ENCODE results near the gene ITPR1. TPM values are rescaled to one million over a fixed set of nuclear protein-coding genes. Genes with fewer than 3 reads are reported as not detected.

The ITPR1 gene
- total RNA-seq, 2 experiments from 2014 or later, result 84.4 to 104 TPM

GRCh38 chr3:4703054-4703480 lies 209.9 kb downstream of the ITPR1 start:
- Histone ChIP-seq H2AFZ (ENCODE audit: low read length) (no peak overlapping the region), H3K9me3 (ENCODE audit: low read length) (no peaks in the 10 kb centered on the region), H3K79me2 (ENCODE audit: insufficient read depth, low read depth, low read length) (no peaks in the 10 kb centered on the region), H3K36me3 (ENCODE audit: insufficient read depth, low read length) (peaks cover 97% of the 10 kb centered on the region), H3K4me1 (ENCODE audit: insufficient read depth, low read length, poor library complexity, severe bottlenecking) (no peaks in the 10 kb centered on the region), H3K27ac (ENCODE audit: low read depth, low read length, poor library complexity, severe bottlenecking) (no peak overlapping the region), H3K4me3 (ENCODE audit: low read depth, low read length, poor library complexity, severe bottlenecking) (no peak overlapping the region), H3K9me2 (ENCODE audit: insufficient read depth, low read length) (no peaks in the 10 kb centered on the region), H3K4me2 (ENCODE audit: low read length) (no peak overlapping the region), H4K20me1 (ENCODE audit: insufficient read depth, low read length) (no peaks in the 10 kb centered on the region)
- intact Hi-C loops (cut with micrococcal nuclease; ENCODE audit: unreplicated experiment), result no loop called here
- POLR2A ChIA-PET, result no interaction called here
- TF ChIP-seq, protein P1, sequence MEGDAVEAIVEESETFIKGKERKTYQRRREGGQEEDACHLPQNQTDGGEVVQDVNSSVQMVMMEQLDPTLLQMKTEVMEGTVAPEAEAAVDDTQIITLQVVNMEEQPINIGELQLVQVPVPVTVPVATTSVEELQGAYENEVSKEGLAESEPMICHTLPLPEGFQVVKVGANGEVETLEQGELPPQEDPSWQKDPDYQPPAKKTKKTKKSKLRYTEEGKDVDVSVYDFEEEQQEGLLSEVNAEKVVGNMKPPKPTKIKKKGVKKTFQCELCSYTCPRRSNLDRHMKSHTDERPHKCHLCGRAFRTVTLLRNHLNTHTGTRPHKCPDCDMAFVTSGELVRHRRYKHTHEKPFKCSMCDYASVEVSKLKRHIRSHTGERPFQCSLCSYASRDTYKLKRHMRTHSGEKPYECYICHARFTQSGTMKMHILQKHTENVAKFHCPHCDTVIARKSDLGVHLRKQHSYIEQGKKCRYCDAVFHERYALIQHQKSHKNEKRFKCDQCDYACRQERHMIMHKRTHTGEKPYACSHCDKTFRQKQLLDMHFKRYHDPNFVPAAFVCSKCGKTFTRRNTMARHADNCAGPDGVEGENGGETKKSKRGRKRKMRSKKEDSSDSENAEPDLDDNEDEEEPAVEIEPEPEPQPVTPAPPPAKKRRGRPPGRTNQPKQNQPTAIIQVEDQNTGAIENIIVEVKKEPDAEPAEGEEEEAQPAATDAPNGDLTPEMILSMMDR (conservative IDR thresholded peaks at IDR 0.05; ENCODE audit: low read length), result no peak
- no peak for TF ChIP-seq EZH2phosphoT487 (IDR thresholded peaks at IDR 0.05; ENCODE audit: borderline replicate concordance, low read depth, low read length)
- no TSS peak for BruUV-seq (replicated peaks)
- CTCF ChIA-PET (ENCODE audit: unreplicated experiment), result interaction anchor here (1.4 kb wide), 1 partner anchor 8 kb away, joined by 3 read pairs; no protein-coding TSS in a partner anchor
- no peak for DNase-seq (ENCODE audit: low spot score)

DNA sequence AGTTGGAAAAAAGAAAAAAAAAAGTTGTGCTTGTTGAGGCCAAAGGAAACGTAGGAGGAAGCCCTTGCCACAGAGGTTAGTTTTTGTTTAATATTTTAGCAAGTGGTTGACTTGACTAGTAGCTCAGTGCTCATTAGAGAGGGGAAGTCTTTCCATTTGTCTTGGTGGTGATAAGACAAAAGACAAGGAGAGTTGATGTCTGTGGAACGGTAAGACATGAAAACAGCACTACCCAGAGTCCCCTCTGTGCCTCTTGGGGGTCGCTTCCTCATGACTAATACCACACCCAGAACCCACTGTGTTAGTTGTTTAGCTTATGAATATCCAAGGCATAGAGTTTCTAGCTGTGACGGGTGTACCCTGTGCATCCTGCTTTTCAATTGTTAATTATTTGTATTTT lies 211.4 kb downstream of the ITPR1 start:
- H3K9me3 ChIP-seq (ENCODE audit: low read length), result no peaks in the 10 kb centered on the region
- H3K27ac ChIP-seq (ENCODE audit: low read depth, low read length, poor library complexity, severe bottlenecking), result no peak overlapping the region
- H3K4me3 ChIP-seq (ENCODE audit: low read depth, low read length, poor library complexity, severe bottlenecking), result no peak overlapping the region
- no peak overlapping the region for H3K4me2 ChIP-seq (ENCODE audit: low read length)
- H3K9me2 ChIP-seq (ENCODE audit: insufficient read depth, low read length), result no peaks in the 10 kb centered on the region
- H3K79me2 ChIP-seq (ENCODE audit: insufficient read depth, low read depth, low read length), result no peaks in the 10 kb centered on the region
- ChIA-PET POLR2A (no interaction called here), CTCF (ENCODE audit: unreplicated experiment) (no interaction called here)
- no peak overlapping the region for H2AFZ ChIP-seq (ENCODE audit: low read length)
- TF ChIP-seq, protein P1 (conservative IDR thresholded peaks at IDR 0.05; ENCODE audit: low read length), result no peak
- TF ChIP-seq EZH2phosphoT487 (IDR thresholded peaks at IDR 0.05; ENCODE audit: borderline replicate concordance, low read depth, low read length), result no peak
- intact Hi-C loops (cut with micrococcal nuclease; ENCODE audit: unreplicated experiment), result no loop called here
- DNase-seq (ENCODE audit: low spot score), result no peak
- H3K36me3 ChIP-seq (ENCODE audit: insufficient read depth, low read length), result peaks cover 86% of the 10 kb centered on the region
- BruUV-seq (replicated peaks), result no TSS peak
- H4K20me1 ChIP-seq (ENCODE audit: insufficient read depth, low read length), result no peaks in the 10 kb centered on the region
- H3K4me1 ChIP-seq (ENCODE audit: insufficient read depth, low read length, poor library complexity, severe bottlenecking), result no peaks in the 10 kb centered on the region

DNA sequence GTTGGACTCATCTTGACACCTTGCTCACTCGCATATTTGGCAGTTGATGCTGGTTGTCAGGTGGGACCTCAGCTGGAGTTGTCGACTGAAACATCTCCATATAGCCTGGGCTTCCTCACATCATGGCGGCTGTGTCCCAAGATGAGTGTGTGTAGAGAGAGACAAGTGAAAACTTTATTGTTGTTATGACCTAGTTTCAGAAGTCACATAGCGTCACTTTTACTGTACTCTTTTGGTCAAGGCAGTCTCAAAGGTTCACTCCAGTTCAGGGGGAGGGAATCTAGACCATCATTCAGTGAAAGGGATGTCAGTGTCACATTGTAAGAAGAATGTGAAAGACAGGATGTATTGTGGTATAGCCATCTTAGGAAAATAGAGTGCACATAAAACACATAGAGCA lies 214.2 kb downstream of the ITPR1 start:
- no peak overlapping the region for H2AFZ ChIP-seq (ENCODE audit: low read length)
- H3K4me1 ChIP-seq (ENCODE audit: insufficient read depth, low read length, poor library complexity, severe bottlenecking), result no peaks in the 10 kb centered on the region
- no peaks in the 10 kb centered on the region for H4K20me1 ChIP-seq (ENCODE audit: insufficient read depth, low read length)
- no TSS peak for BruUV-seq (replicated peaks)
- no peaks in the 10 kb centered on the region for H3K79me2 ChIP-seq (ENCODE audit: insufficient read depth, low read depth, low read length)
- ChIA-PET POLR2A (no interaction called here), CTCF (ENCODE audit: unreplicated experiment) (no interaction called here)
- no peaks in the 10 kb centered on the region for H3K9me2 ChIP-seq (ENCODE audit: insufficient read depth, low read length)
- H3K4me3 ChIP-seq (ENCODE audit: low read depth, low read length, poor library complexity, severe bottlenecking), result no peak overlapping the region
- H3K36me3 ChIP-seq (ENCODE audit: insufficient read depth, low read length), result peaks cover 71% of the 10 kb centered on the region
- no peak for DNase-seq (ENCODE audit: low spot score)
- intact Hi-C loops (cut with micrococcal nuclease; ENCODE audit: unreplicated experiment), result no loop called here
- no peak for TF ChIP-seq EZH2phosphoT487 (IDR thresholded peaks at IDR 0.05; ENCODE audit: borderline replicate concordance, low read depth, low read length)
- TF ChIP-seq, protein P1 (conservative IDR thresholded peaks at IDR 0.05; ENCODE audit: low read length), result no peak
- no peak overlapping the region for H3K4me2 ChIP-seq (ENCODE audit: low read length)
- no peak overlapping the region for H3K27ac ChIP-seq (ENCODE audit: low read depth, low read length, poor library complexity, severe bottlenecking)
- H3K9me3 ChIP-seq (ENCODE audit: low read length), result no peaks in the 10 kb centered on the region
